Measurements from ENCODE around the gene POLR3G. TPM values are rescaled to one million over a fixed set of nuclear protein-coding genes. Genes with fewer than 3 reads are reported as not detected.

POLR3G gene
- total and polyA plus RNA-seq, 2 of the 13 experiments (the other 11 are each of a cell fraction or from before 2014, with no cell fraction given) = 1.2 to 7.3 TPM

GRCh38 chr5:90529194-90529938 is 54.7 kb downstream of the POLR3G start, which contains the start of gene LYSMD3 (continued):
- TF ChIP-seq ZBTB3 (CRISPR knock-in tag; IDR thresholded peaks at IDR 0.05; ENCODE audit: borderline replicate concordance, low read depth) (0 out of 2 replicates have a peak, but pooled peaks have one; percentile 37), ZNF354B (CRISPR knock-in tag; IDR thresholded peaks at IDR 0.05) (no peak), TBX3 (IDR thresholded peaks at IDR 0.05; ENCODE audit: borderline replicate concordance) (peak; percentile 42; the same call in 1 of the 2 replicates), ZNF543 (CRISPR knock-in tag; IDR thresholded peaks at IDR 0.05) (peak; percentile 78; the same call in 1 of the 2 replicates), ZNF788 (CRISPR knock-in tag; IDR thresholded peaks at IDR 0.05; ENCODE audit: borderline replicate concordance) (peak; percentile 70; the same call in 1 of the 2 replicates), FOXP4 (CRISPR knock-in tag; IDR thresholded peaks at IDR 0.05) (peak; percentile 58; the same call in 1 of the 2 replicates), ASH2L (IDR thresholded peaks at IDR 0.05; ENCODE audit: insufficient read length, low read depth, low read length) (peak; percentile 92), KLF6 (CRISPR knock-in tag; IDR thresholded peaks at IDR 0.05) (0 out of 2 replicates have a peak, but pooled peaks have one; percentile 42), MLXIP (CRISPR knock-in tag; IDR thresholded peaks at IDR 0.05; ENCODE audit: borderline replicate concordance) (no peak), HIC2 (CRISPR knock-in tag; IDR thresholded peaks at IDR 0.05; ENCODE audit: low read depth) (0 out of 2 replicates have a peak, but pooled peaks have one; percentile 8), HOXA3 (CRISPR knock-in tag; IDR thresholded peaks at IDR 0.05) (peak; percentile 91), ZNF276 (CRISPR knock-in tag; IDR thresholded peaks at IDR 0.05; ENCODE audit: low read depth) (peak; percentile 44), ZNF326 (CRISPR knock-in tag; IDR thresholded peaks at IDR 0.05; ENCODE audit: borderline replicate concordance) (no peak), HNRNPK (IDR thresholded peaks at IDR 0.05; ENCODE audit: low read depth, low read length, poor library complexity, severe bottlenecking) (peak; percentile 42), ZNF766 (CRISPR knock-in tag; IDR thresholded peaks at IDR 0.05; ENCODE audit: borderline replicate concordance) (peak; percentile 61; the same call in 1 of the 2 replicates), ELF1 (CRISPR knock-in tag; IDR thresholded peaks at IDR 0.05) (peak; percentile 93), XRCC5 (optimal IDR thresholded peaks at IDR 0.05; ENCODE audit: low read length) (peak; percentile 48), PHF20 (CRISPR knock-in tag; IDR thresholded peaks at IDR 0.05) (peak; percentile 83), ZNF337 (CRISPR knock-in tag; IDR thresholded peaks at IDR 0.05; ENCODE audit: borderline replicate concordance, low read depth) (no peak), ZNF263 (CRISPR knock-in tag; IDR thresholded peaks at IDR 0.05) (peak; percentile 82)

Measured in HepG2 (cell line).